MM.1S (cell line): ENCODE results near the gene PNPLA5.
A peak's percentile ranks its signal among the peaks of the same experiment; 100 is the strongest.

Experiments used
- DNase-seq: peaks from one replicate; pipeline ENCODE4 v3.0.0-alpha.2; 2015
- H2AFZ ChIP-seq: fragments of 300-600 bp; sonication (generic); 2 replicates; pipeline ENCODE4 v1.6.0; 2016; ENCODE audit warnings: antibody characterized with exemption, low read length
- H3F3A ChIP-seq: fragments of 300-600 bp; sonication (generic); 2 replicates; pipeline ENCODE4 v1.6.1; 2016; ENCODE audit warnings: mild to moderate bottlenecking, antibody characterized with exemption, low read length, moderate library complexity, mixed read lengths; ENCODE audit not compliant: insufficient read depth
- H3K27ac ChIP-seq: fragments of 300-600 bp; sonication (generic); 2 replicates; pipeline ENCODE4 v1.5.1; 2016; ENCODE audit warnings: mild to moderate bottlenecking, low read length
- H3K27me3 ChIP-seq: fragments of 300-600 bp; sonication (generic); replicated peaks from 2 replicates; pipeline ENCODE4 v1.6.0; 2016; ENCODE audit warnings: low read length; ENCODE audit not compliant: insufficient read depth
- H3K36me3 ChIP-seq: fragments of 300-600 bp; sonication (generic); replicated peaks from 2 replicates; pipeline ENCODE4 v1.6.1; 2016; ENCODE audit warnings: mild to moderate bottlenecking, low read length, mixed read lengths; ENCODE audit not compliant: insufficient read depth
- H3K4me1 ChIP-seq: fragments of 300-600 bp; sonication (generic); 2 replicates; pipeline ENCODE4 v1.6.1; 2016; ENCODE audit warnings: low read length, mixed read lengths
- H3K4me2 ChIP-seq: fragments of 300-600 bp; sonication (generic); 2 replicates; pipeline ENCODE4 v1.6.0; 2016; ENCODE audit warnings: low read depth, low read length
- H3K4me3 ChIP-seq: fragments of 300-600 bp; sonication (generic); 2 replicates; pipeline ENCODE4 v1.5.1; 2016; ENCODE audit warnings: low read length, mixed read lengths
- H3K79me2 ChIP-seq: fragments of 300-600 bp; sonication (generic); 2 replicates; pipeline ENCODE4 v1.6.1; 2016; ENCODE audit warnings: mixed run types, low read length, mixed read lengths
- H3K9ac ChIP-seq: fragments of 300-600 bp; sonication (generic); 2 replicates; pipeline ENCODE4 v1.6.1; 2016; ENCODE audit warnings: low read length, mixed read lengths
- H3K9me2 ChIP-seq: fragments of 300-600 bp; sonication (generic); replicated peaks from 2 replicates; pipeline ENCODE4 v1.6.1; 2016; ENCODE audit warnings: mild to moderate bottlenecking, low read length, mixed read lengths; ENCODE audit not compliant: insufficient read depth
- H3K9me3 ChIP-seq: fragments of 300-600 bp; sonication (generic); replicated peaks from 2 replicates; pipeline ENCODE4 v1.6.1; 2016; ENCODE audit warnings: mild to moderate bottlenecking, low read length, mixed read lengths; ENCODE audit not compliant: insufficient read depth
- H4K20me1 ChIP-seq: fragments of 300-600 bp; sonication (generic); 2 replicates; pipeline ENCODE4 v1.6.1; 2016; ENCODE audit warnings: mild to moderate bottlenecking, low read length, moderate library complexity, mixed read lengths; ENCODE audit not compliant: insufficient read depth
- EZH2 ChIP-seq: fragments of 300-600 bp; sonication (generic); optimal IDR thresholded peaks from 2 replicates; pipeline ENCODE3; 2017; ENCODE audit warnings: low read depth, mild to moderate bottlenecking, antibody characterized with exemption, low read length, mixed read lengths
- EZH2phosphoT487 ChIP-seq: fragments of 300-600 bp; sonication (generic); IDR thresholded peaks from 2 replicates; pipeline ENCODE4 v1.6.1; 2018; ENCODE audit warnings: antibody characterized with exemption, low read length
- TF ChIP-seq, protein P1 (sequence below): fragments of 300-600 bp; sonication (generic); IDR thresholded peaks from 2 replicates; pipeline ENCODE4 v1.5.1; 2016; ENCODE audit warnings: antibody characterized with exemption, low read length, mixed read lengths

Gene PNPLA5, protein sequence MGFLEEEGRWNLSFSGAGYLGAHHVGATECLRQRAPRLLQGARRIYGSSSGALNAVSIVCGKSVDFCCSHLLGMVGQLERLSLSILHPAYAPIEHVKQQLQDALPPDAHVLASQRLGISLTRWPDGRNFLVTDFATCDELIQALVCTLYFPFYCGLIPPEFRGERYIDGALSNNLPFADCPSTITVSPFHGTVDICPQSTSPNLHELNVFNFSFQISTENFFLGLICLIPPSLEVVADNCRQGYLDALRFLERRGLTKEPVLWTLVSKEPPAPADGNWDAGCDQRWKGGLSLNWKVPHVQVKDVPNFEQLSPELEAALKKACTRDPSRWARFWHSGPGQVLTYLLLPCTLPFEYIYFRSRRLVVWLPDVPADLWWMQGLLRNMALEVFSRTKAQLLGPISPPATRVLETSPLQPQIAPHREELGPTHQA

GRCh38 chr22:43891360-43892182, at the start of gene PNPLA5:
Gene PNPLA5, minus strand, starts transcription at chr22:43892013. Its CDS starts 133 bp downstream, at chr22:43891880.
- Histone ChIP-seq H2AFZ (0 out of 2 replicates have a peak within 1 kb of the TSS, but pooled peaks have one; percentile 11), H3K79me2 (no peaks in the 10 kb centered on the region), H3K36me3 (no peaks in the 10 kb centered on the region), H3K27ac (no peak within 1 kb of the TSS), H3K4me3 (no peak within 1 kb of the TSS), H3F3A (no peaks in the 10 kb centered on the region), H3K9me2 (no peaks in the 10 kb centered on the region), H3K9me3 (no peaks in the 10 kb centered on the region), H3K27me3 (peaks cover 95% of the 10 kb centered on the region), H3K4me2 (peak within 1 kb of the TSS; percentile 21; the same call in 1 of the 2 replicates), H4K20me1 (no peaks in the 10 kb centered on the region), H3K9ac (no peak within 1 kb of the TSS), H3K4me1 (no peaks in the 10 kb centered on the region)
- no peak for DNase-seq
- TF ChIP-seq EZH2 (no peak), EZH2phosphoT487 (no peak)
- TF ChIP-seq, protein P1, sequence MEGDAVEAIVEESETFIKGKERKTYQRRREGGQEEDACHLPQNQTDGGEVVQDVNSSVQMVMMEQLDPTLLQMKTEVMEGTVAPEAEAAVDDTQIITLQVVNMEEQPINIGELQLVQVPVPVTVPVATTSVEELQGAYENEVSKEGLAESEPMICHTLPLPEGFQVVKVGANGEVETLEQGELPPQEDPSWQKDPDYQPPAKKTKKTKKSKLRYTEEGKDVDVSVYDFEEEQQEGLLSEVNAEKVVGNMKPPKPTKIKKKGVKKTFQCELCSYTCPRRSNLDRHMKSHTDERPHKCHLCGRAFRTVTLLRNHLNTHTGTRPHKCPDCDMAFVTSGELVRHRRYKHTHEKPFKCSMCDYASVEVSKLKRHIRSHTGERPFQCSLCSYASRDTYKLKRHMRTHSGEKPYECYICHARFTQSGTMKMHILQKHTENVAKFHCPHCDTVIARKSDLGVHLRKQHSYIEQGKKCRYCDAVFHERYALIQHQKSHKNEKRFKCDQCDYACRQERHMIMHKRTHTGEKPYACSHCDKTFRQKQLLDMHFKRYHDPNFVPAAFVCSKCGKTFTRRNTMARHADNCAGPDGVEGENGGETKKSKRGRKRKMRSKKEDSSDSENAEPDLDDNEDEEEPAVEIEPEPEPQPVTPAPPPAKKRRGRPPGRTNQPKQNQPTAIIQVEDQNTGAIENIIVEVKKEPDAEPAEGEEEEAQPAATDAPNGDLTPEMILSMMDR = no peak

DNA sequence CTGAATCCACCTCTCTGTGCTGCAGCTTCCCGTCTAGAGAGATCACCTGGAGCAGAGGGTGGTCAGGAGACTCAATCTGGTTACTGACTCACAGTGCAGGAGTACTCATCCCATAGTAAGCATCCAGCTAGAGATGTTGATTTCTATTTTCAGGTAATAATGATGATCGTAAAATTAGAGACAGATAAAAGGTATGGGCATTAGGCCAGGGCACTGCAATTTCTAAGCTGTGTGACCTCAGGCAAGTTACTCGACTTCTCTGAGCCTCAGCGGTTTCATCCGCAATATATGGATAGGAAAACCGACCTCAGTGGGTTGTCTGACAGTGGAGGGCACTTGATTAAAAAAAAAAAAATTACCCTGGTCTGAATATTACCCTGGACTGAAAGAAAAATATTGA, 49.6 kb upstream of the PNPLA5 start:
- no peaks in the 10 kb centered on the region for H3K79me2 ChIP-seq
- no peaks in the 10 kb centered on the region for H3K9me2 ChIP-seq
- H3K9ac ChIP-seq = no peak overlapping the region
- peaks cover 92% of the 10 kb centered on the region for H3K27me3 ChIP-seq
- DNase-seq = no peak
- no peaks in the 10 kb centered on the region for H3F3A ChIP-seq
- TF ChIP-seq EZH2phosphoT487 = no peak
- TF ChIP-seq, protein P1 = no peak
- TF ChIP-seq EZH2 = no peak
- no peak overlapping the region for H3K4me3 ChIP-seq
- H2AFZ ChIP-seq = no peak overlapping the region
- no peaks in the 10 kb centered on the region for H3K4me1 ChIP-seq
- H3K4me2 ChIP-seq = no peak overlapping the region
- H3K27ac ChIP-seq = no peak overlapping the region
- no peaks in the 10 kb centered on the region for H3K36me3 ChIP-seq
- no peaks in the 10 kb centered on the region for H4K20me1 ChIP-seq
- H3K9me3 ChIP-seq = no peaks in the 10 kb centered on the region

DNA sequence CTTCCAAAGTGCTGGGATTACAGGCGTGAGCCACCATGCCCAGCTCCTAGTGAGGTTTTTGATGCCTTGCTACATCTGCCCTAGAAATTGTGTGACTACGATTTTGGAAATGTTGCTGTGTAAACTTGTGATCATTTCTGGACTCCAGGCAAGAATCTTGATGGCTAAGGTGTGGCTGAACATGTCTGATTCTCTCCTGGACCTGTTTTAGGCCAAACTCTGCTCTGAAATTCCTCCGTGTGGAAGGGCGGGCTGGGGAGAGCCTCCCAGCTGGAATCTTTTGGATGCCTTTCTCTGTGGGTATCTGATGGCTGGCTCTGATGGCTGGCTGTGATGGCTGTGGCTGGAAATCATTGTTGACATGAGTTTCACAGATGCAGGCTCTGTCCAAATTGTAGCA, 40.0 kb upstream of the PNPLA5 start:
- Histone ChIP-seq H3K9me2 (no peaks in the 10 kb centered on the region), H3K36me3 (no peaks in the 10 kb centered on the region), H3K27me3 (peaks cover 96% of the 10 kb centered on the region), H3K27ac (no peak overlapping the region), H3K79me2 (no peaks in the 10 kb centered on the region), H4K20me1 (no peaks in the 10 kb centered on the region), H3F3A (no peaks in the 10 kb centered on the region), H3K4me3 (no peak overlapping the region), H2AFZ (no peak overlapping the region), H3K9me3 (no peaks in the 10 kb centered on the region), H3K4me1 (no peaks in the 10 kb centered on the region), H3K4me2 (no peak overlapping the region), H3K9ac (no peak overlapping the region)
- TF ChIP-seq, protein P1 = no peak
- no peak for TF ChIP-seq EZH2phosphoT487
- no peak for TF ChIP-seq EZH2
- DNase-seq = no peak
